Trophoblast cell (in vitro differentiated cells and primary cell): ENCODE data around the gene CLASP1.

Experiments
- DNase-seq, 2 donors: peaks; one replicate each; pipeline ENCODE4 v3.0.0-alpha.2; 2016
- H2AFZ ChIP-seq: 2 replicates; pipeline ENCODE4 v1.6.1; 2013; ENCODE audit warnings: low read length, moderate library complexity, mild to moderate bottlenecking; ENCODE audit not compliant: insufficient read depth, poor library complexity
- H2AK5ac ChIP-seq: 2 replicates; pipeline ENCODE4 v1.6.1; 2013; ENCODE audit warnings: mild to moderate bottlenecking, low read length
- H2BK120ac ChIP-seq: 2 replicates; pipeline ENCODE4 v1.6.1; 2013; ENCODE audit warnings: low read length, mild to moderate bottlenecking, moderate library complexity; ENCODE audit not compliant: insufficient read depth, poor library complexity
- H2BK12ac ChIP-seq: 2 replicates; pipeline ENCODE4 v1.6.1; 2013; ENCODE audit warnings: mild to moderate bottlenecking, low read length, moderate library complexity
- H2BK5ac ChIP-seq: 2 replicates; pipeline ENCODE4 v1.6.1; 2013; ENCODE audit warnings: low read length, low read depth, moderate library complexity, mild to moderate bottlenecking; ENCODE audit not compliant: poor library complexity
- H3K14ac ChIP-seq: 2 replicates; pipeline ENCODE4 v1.6.1; 2013; ENCODE audit warnings: mild to moderate bottlenecking, low read length
- H3K18ac ChIP-seq: 2 replicates; pipeline ENCODE4 v1.6.1; 2013; ENCODE audit warnings: mild to moderate bottlenecking, low read length
- H3K23ac ChIP-seq: 2 replicates; pipeline ENCODE4 v1.6.1; 2013; ENCODE audit warnings: low read length
- H3K27ac ChIP-seq: 2 replicates; pipeline ENCODE4 v1.5.1; 2013; ENCODE audit warnings: low read depth, mild to moderate bottlenecking, inconsistent platforms, low read length, moderate library complexity
- H3K27me3 ChIP-seq: 2 replicates; pipeline ENCODE4 v1.6.1; 2013; ENCODE audit warnings: inconsistent platforms, mild to moderate bottlenecking, low read length, moderate library complexity; ENCODE audit not compliant: insufficient read depth
- H3K36me3 ChIP-seq, 2 experiments: 1 replicate in 1 of 2; 2 replicates in 1 of 2; pipeline ENCODE4 v1.6.1; 2013; ENCODE audit warnings: low read length in 2 of 2, mild to moderate bottlenecking in 2 of 2, moderate library complexity in 1 of 2; ENCODE audit not compliant: insufficient read depth in 2 of 2, control insufficient read depth in 1 of 2
- H3K4ac ChIP-seq: 2 replicates; pipeline ENCODE4 v1.6.1; 2013; ENCODE audit warnings: low read depth, mild to moderate bottlenecking, low read length, moderate library complexity
- H3K4me1 ChIP-seq, 2 experiments: 1 replicate in 1 of 2; 2 replicates in 1 of 2; pipeline ENCODE4 v1.6.1; 2013; ENCODE audit warnings: low read length in 2 of 2, mild to moderate bottlenecking in 2 of 2, moderate library complexity in 1 of 2; ENCODE audit not compliant: insufficient read depth in 2 of 2, control insufficient read depth in 1 of 2
- H3K4me2 ChIP-seq: 2 replicates; pipeline ENCODE4 v1.6.1; 2013; ENCODE audit warnings: inconsistent platforms, mild to moderate bottlenecking, low read length, moderate library complexity
- H3K4me3 ChIP-seq: 2 replicates; pipeline ENCODE4 v1.5.1; 2013; ENCODE audit warnings: mild to moderate bottlenecking, low read depth, low read length, inconsistent platforms
- H3K79me1 ChIP-seq: one replicate; pipeline ENCODE4 v1.6.1; 2013; ENCODE audit warnings: low read length
- H3K79me2 ChIP-seq: 2 replicates; pipeline ENCODE4 v1.6.1; 2013; ENCODE audit warnings: low read length, mild to moderate bottlenecking; ENCODE audit not compliant: control insufficient read depth, insufficient read depth, poor library complexity
- H3K9ac ChIP-seq: 2 replicates; pipeline ENCODE4 v1.6.1; 2013; ENCODE audit warnings: mild to moderate bottlenecking, low read length
- H3K9me3 ChIP-seq: 2 replicates; pipeline ENCODE4 v1.6.1; 2013; ENCODE audit warnings: low read depth, mild to moderate bottlenecking, control low read depth, inconsistent platforms, low read length; ENCODE audit not compliant: insufficient read depth
- H4K12ac ChIP-seq: 2 replicates; pipeline ENCODE4 v1.6.1; 2013; ENCODE audit warnings: low read depth, mild to moderate bottlenecking, low read length, moderate library complexity
- H4K8ac ChIP-seq: 2 replicates; pipeline ENCODE4 v1.6.1; 2013; ENCODE audit warnings: low read depth, mild to moderate bottlenecking, low read length, moderate library complexity
- H4K91ac ChIP-seq: one replicate; pipeline ENCODE4 v1.6.1; 2013; ENCODE audit warnings: low read depth, mild to moderate bottlenecking, low read length, moderate library complexity
- WGBS: extraction: QIAGEN DNeasy Blood & Tissue Kit; methylation state at CpG from one replicate; pipeline ENCODE4 v1.1.7; 2013; ENCODE audit warnings: missing lambda C conversion rate; ENCODE audit not compliant: insufficient read length, insufficient coverage; ENCODE audit errors: extremely low coverage; 5-methylcytosine and 5-hydroxymethylcytosine counted together

CLASP1 gene

GRCh38 chr2:121291251-121291580, 358.0 kb downstream of the CLASP1 start:
- H3K23ac ChIP-seq, result no peak overlapping the region
- no peak overlapping the region for H4K91ac ChIP-seq
- H2AFZ ChIP-seq, result no peak overlapping the region
- H2BK5ac ChIP-seq, result no peak overlapping the region
- no peak overlapping the region for H2BK120ac ChIP-seq
- H3K36me3 ChIP-seq, result no peaks in the 10 kb centered on the region
- H3K79me1 ChIP-seq, result no peaks in the 10 kb centered on the region
- H3K27ac ChIP-seq, result no peak overlapping the region
- no peak overlapping the region for H4K8ac ChIP-seq
- no peaks in the 10 kb centered on the region for H3K4me1 ChIP-seq
- H3K9ac ChIP-seq, result no peak overlapping the region
- no peak for DNase-seq
- H3K14ac ChIP-seq, result no peak overlapping the region
- H4K12ac ChIP-seq, result no peak overlapping the region
- no peak overlapping the region for H3K18ac ChIP-seq
- H3K79me2 ChIP-seq, result no peaks in the 10 kb centered on the region
- no peak overlapping the region for H2BK12ac ChIP-seq
- WGBS, result no CpG with 5 or more reads among the region's 5 CpGs
- H3K4me3 ChIP-seq, result no peak overlapping the region
- peaks cover 2% of the 10 kb centered on the region for H3K9me3 ChIP-seq
- no peaks in the 10 kb centered on the region for H3K27me3 ChIP-seq
- no peak overlapping the region for H3K4ac ChIP-seq
- no peak overlapping the region for H2AK5ac ChIP-seq
- H3K4me2 ChIP-seq, result no peak overlapping the region

- no peak overlapping the region for H3K27ac ChIP-seq
- H3K23ac ChIP-seq, result no peak overlapping the region
- no peak for DNase-seq
- no peak overlapping the region for H4K8ac ChIP-seq
- H2AFZ ChIP-seq, result no peak overlapping the region
- no peak overlapping the region for H4K91ac ChIP-seq
- no peak overlapping the region for H3K18ac ChIP-seq
- H3K27me3 ChIP-seq, result peaks cover 7% of the 10 kb centered on the region
- WGBS, result no CpG with 5 or more reads among the region's 5 CpGs
- H3K4me3 ChIP-seq, result no peak overlapping the region
- H4K12ac ChIP-seq, result no peak overlapping the region
- no peaks in the 10 kb centered on the region for H3K36me3 ChIP-seq
- no peak overlapping the region for H2BK120ac ChIP-seq
- peaks cover 2% of the 10 kb centered on the region for H3K79me2 ChIP-seq
- H3K4me2 ChIP-seq, result no peak overlapping the region
- no peak overlapping the region for H3K9ac ChIP-seq
- H3K14ac ChIP-seq, result no peak overlapping the region
- H3K9me3 ChIP-seq, result peaks cover 2% of the 10 kb centered on the region
- no peak overlapping the region for H2BK12ac ChIP-seq
- no peak overlapping the region for H2AK5ac ChIP-seq
- no peak overlapping the region for H3K4ac ChIP-seq
- no peak overlapping the region for H2BK5ac ChIP-seq
- H3K79me1 ChIP-seq, result no peaks in the 10 kb centered on the region
- H3K4me1 ChIP-seq, result peaks cover 4 to 8% of the 10 kb centered on the region in 2 experiments
These were observed 360.0 kb downstream of the CLASP1 start for GRCh38 chr2:121289271-121289670.

GRCh38 chr2:121288454-121289231, 360.6 kb downstream of the CLASP1 start:
- no peak for DNase-seq
- Histone ChIP-seq H4K8ac (no peak overlapping the region), H2BK5ac (no peak overlapping the region), H3K4me1 (peaks cover 4 to 10% of the 10 kb centered on the region in 2 experiments), H4K12ac (no peak overlapping the region), H2BK120ac (no peak overlapping the region), H2BK12ac (no peak overlapping the region), H3K9me3 (peaks cover 2% of the 10 kb centered on the region), H3K14ac (no peak overlapping the region), H3K79me2 (peaks cover 2% of the 10 kb centered on the region), H3K18ac (no peak overlapping the region), H3K27ac (no peak overlapping the region), H3K79me1 (no peaks in the 10 kb centered on the region), H3K36me3 (no peaks in the 10 kb centered on the region), H3K27me3 (peaks cover 11% of the 10 kb centered on the region), H2AFZ (no peak overlapping the region), H3K4me2 (no peak overlapping the region), H2AK5ac (no peak overlapping the region), H3K4me3 (no peak overlapping the region), H3K9ac (no peak overlapping the region), H3K4ac (no peak overlapping the region), H4K91ac (no peak overlapping the region), H3K23ac (no peak overlapping the region)
- WGBS, result no CpG with 5 or more reads among the region's 12 CpGs

- no peak overlapping the region for H2BK120ac ChIP-seq
- H3K14ac ChIP-seq, result no peak overlapping the region
- H3K18ac ChIP-seq, result no peak overlapping the region
- no CpG with 5 or more reads among the region's 4 CpGs for WGBS
- H2AK5ac ChIP-seq, result no peak overlapping the region
- no peak overlapping the region for H2BK5ac ChIP-seq
- H3K27ac ChIP-seq, result no peak overlapping the region
- H3K79me2 ChIP-seq, result peaks cover 2% of the 10 kb centered on the region
- H4K91ac ChIP-seq, result no peak overlapping the region
- peaks cover 4 to 10% of the 10 kb centered on the region in 2 experiments for H3K4me1 ChIP-seq
- no peaks in the 10 kb centered on the region for H3K36me3 ChIP-seq
- H3K27me3 ChIP-seq, result peaks cover 16% of the 10 kb centered on the region
- H2BK12ac ChIP-seq, result no peak overlapping the region
- no peak overlapping the region for H4K8ac ChIP-seq
- no peaks in the 10 kb centered on the region for H3K79me1 ChIP-seq
- H3K23ac ChIP-seq, result no peak overlapping the region
- H3K9me3 ChIP-seq, result peaks cover 2% of the 10 kb centered on the region
- H4K12ac ChIP-seq, result no peak overlapping the region
- H3K9ac ChIP-seq, result no peak overlapping the region
- no peak overlapping the region for H3K4ac ChIP-seq
- DNase-seq, result no peak
- H3K4me3 ChIP-seq, result no peak overlapping the region
- no peak overlapping the region for H2AFZ ChIP-seq
- H3K4me2 ChIP-seq, result no peak overlapping the region
These were observed 361.3 kb downstream of the CLASP1 start for GRCh38 chr2:121287956-121288355.
